GDM1 (cell line): ENCODE data around the gene GPBAR1.

ENCODE experiments used
- DNase-seq: peaks from one replicate; lab custom pipeline; 2025; lab: John Stamatoyannopoulos, UW

Gene GPBAR1

DNA sequence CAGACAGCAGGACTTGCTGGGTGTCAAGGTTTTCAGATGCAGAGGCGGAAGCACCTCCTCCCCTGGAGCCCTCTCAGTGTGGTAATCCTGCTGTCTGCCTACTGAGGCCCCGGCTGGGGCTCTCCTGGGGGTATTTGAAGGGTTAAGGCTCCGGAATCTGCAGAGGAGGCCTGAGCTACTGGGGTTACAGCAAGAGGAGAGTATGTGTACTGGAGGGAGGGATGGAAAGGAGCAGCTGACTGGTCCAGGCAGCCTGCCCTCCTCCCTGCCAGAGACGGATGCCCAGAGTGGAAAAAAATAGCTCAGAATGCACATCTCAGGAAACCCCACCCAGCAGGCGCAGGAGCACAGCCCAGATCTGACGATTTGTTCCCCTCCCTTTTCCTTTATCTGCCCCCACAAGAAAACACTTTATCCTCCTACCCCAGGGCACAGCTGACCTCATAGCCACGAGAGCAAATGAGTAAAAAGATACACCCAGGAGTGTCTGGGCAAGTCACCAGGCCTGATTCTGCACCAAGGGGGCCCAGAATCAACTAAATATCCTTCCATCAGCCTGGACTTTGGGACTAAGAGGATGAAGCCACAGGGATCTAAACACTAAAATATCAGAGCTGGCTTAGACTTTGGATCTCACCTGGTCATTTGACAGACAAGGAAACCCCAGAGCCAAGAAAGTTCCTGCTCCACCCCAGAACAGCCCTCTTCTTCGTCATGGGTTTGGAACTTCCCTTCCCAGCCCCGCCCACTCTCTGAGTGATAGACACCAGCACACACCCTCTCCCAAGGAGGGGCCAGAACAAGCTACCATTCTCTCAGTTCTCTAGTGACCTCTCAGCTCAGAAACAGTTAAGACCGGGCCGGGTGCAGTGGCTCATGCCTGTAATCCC is 26.0 kb downstream of the GPBAR1 start:
- DNase-seq, result peak; percentile 63

DNA sequence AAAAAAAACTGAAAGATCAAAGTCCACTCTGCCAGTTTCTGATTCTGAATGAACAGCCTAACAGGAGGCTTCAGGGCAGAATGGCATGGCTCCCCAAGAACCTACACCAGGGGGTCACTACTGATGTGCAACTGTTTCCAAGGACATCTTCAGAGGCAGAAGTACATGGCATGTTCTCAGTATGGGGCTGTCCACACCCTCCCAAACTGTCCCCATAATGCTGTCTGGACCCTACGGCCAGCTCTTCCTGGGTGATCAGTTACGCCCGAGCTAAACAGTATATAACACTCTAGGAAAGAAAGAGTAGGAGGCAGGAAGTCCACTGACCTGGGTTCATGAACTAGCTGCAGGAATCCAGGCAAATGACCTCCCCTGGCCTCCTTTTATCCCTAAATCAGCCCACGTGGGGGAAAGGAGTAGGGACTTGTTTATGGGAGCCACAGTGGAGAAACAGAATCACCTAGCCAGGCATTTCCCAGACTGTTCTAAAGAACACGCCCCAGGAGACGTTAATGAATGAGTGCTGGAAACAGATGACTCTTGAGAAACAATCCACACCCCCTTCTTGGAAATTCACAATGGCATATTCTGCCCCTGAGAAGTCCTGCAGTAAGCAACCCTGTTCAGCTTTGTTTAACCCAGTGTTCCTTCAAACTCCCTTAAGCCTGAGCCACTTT is 29.0 kb downstream of the GPBAR1 start:
- no peak for DNase-seq

DNA sequence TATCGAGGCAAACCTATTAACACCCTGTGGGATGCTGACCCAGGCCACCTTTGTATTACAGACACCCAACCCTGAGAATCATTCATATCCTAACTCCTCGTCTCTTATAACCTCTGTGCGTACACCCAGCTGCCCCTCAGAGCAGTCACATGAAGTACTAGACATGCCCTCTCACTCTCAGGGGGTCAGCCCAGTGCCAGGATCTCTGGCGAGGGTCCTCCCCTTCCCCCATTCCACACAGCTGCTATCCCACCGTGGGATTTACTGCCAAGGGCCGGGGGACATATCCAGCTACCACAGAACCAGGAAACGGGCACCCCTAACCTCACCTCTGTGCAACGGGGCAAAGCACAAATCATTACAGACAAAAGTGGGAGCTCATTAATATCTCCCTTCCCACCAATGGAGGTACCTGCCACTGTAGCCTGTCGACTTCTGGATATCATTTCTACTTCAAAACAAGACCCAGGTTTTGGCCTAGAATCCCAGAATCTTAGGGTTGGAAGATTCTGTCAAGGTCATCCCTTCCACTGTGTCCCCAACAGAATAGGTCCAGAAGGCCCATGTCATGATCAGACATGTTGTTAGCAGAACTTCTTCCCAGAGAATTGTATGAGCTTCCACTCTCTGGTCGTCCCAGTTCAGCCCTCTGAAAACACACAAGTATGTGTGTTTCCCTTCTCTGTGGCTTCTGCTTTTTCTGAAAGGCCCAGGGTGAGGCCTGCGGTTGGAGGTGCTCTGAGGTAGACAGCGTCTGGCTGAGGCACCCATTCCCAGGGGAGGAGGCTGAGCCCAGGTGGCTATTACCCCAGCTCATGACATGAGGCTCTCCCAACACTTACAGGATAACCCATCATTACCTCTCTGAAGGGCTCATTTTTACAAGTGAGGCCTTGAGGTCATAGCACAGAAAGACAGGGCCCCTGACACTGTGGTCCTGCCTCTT is 29.8 kb downstream of the GPBAR1 start:
- DNase-seq, result peak; percentile 57

DNA sequence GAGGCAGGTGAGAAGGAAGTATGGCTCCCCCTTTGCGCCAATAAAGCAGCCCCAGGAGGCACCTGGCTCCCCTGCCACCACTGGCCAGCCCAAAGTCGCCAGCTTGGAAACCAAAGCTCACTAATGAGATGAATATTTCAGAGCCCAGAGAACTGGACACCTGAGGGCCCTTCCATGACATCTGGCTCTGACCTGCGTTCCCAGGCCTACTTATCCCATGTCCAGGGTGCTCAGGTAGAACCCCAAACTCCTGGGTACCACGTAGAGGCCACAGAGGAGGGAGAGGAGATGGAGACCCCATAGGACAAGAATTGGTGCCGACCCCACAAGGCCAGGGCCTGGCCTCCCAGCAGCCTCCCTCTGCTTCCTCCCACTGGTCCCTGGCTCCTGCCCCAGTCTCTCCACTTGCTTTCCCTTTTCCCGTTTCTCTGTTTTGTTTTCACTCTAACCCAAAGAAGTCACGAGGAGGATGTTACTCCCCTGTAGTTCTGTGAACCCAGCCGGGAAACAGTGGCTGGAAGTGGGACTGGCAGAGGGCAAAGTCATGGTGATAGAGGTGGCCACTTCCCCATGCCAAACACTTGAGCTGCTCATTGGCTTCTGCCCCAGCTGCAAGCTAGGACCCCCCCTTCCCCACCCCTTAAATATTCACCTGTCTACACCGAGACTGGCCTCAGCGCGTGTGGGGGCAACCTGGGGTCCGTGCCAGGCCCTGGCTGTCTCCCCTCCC is 30.7 kb downstream of the GPBAR1 start:
- DNase-seq, result peak; percentile 37

DNA sequence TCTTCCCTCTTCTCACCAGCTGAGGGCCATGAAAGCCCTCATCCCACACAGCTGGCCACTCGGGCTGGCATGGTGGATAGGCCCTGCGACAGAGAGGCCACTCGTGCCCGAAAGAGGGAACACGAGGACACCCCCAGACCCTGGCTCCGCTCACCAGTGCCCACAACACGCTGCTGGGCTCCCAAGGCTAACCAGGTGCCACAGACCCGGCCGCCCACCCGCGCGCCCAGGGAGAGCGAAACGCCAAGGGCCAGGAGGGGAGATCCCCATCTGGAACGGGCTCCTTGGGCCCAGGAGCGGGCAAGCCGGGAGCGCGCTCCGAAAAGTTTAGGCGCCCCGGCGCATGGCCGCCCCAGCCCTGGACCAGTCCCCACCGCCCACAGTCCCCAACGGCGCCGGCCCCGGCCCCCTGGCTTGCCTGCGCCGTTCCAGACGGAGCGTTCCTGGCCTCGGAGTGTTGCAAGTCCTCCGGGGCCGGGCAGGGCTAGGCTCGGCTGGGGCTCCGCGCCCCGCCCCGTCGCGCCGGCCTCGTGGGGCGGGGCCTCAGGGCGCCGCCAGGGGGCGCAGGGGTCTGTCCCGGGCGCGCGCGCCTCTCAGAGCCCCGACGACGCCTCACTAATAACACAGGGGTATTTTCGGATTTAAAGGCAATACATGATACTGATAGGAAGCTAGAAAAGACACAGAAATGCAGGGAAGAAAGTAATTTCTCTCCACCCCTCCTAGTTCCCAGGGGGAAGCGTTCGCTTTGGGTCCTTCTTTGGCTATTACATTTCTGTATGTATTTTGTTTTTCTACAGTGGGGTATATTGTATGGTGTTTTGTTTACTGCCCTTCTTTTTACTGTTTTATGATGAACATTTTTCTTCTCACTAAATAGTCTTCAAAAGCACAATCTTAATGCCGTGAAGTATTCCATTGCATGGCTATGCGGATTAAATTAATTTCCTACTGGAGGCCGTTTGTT is 31.5 kb downstream of the GPBAR1 start, which contains the start of gene TMBIM1:
TMBIM1 (minus strand) TSS at position 456 of the 967 bp plus-strand sequence. CDS start 10,362 bp downstream, outside the sequence.
- peak; percentile 65 for DNase-seq

DNA sequence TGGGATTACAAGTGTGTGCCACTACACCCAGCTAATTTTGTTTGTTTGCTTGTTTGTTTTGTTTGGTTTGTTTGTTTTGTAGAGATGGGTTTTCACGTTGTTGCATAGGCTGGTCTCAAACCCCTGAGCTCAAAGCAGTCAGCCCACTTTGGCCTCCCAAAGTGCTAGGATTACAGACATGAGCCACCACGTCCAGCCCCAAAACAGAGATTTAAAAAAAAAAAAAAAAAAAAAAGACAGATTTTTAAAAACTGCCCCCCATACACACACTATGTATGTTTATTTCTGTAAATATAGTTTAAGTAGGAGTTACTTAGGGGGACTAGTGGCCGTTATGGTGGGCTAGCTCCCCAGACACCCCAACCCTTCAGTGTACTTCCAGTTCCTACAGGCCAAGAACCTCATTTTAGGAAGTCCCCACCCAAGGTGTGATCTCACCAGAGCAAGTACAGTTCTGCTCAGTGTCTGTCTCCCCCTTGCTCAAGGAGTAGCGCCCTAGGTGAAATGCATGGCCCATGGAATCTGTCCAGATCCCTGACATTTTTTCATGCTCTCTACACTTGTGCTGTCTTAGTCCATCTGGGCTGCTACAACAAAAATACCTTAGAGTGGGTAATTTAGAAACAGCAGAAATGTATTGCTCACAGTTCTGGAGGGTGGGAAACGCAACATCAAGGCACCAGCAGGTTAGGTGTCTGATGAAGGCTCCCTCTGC is 33.1 kb downstream of the GPBAR1 start:
- DNase-seq, result no peak

DNA sequence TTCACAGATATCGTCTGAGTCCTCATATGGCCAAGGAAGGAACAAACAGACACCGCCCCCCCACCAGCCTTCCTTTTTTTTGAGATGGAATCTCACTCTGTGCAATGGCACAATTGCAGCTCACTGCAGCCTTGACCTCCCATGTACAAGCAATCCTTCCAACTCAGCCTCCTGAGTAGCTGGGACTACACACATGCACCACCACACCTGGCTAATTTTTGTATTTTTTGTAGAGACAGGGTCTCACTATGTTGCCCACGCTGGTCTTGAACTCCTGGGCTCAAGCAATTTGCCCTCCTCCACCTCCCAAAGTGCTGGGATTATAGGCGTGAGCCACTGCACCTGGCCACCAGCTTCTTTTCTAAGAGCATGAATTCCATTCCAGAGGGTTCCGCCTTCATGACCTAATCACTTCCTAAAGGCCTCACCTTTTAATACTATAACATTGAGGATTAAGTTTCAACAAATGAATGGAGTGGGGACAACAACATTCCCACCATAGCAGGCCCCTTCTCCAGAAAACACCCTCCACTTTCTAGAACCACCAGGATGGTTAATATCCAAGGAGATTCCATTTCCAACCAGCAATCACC is 33.7 kb downstream of the GPBAR1 start:
- no peak for DNase-seq

DNA sequence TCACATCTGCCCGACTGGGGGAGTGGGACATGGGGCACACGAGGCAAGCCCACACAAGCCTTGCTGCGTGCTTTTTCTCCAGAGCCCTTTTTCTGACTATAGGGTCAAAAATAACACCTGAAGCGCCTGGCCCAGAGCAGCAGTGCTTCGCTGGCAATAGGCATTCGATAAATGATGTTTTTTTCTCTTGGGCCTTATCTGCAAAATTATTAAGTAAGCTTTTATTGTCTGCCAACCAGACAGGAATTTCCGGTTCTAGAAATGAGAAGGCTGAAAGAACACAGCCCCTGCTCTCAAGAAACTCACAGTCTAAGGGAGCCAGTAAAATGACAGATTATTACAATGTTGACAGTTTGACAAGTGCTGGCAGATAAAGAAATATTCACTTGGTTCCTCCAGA is 34.2 kb downstream of the GPBAR1 start:
- no peak for DNase-seq

DNA sequence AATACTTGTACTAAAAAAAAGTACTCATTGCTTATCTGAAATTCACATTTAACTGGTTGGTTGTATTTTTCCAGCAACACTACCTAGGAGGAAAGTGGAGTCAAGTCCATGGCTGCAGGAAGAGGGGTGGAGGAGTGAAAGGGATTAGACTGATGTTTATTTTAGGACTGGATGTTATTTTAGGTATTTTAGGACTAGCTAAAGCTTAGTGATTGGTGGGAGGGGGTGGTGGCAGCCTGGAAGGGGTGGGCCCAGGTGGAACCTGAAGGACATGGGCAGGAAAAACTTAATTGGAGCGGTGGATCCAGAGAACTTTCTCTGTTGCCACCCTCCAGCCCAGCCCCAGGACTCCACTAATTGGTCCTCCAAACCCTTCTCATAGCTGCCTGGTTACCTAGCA is 35.4 kb downstream of the GPBAR1 start:
- no peak for DNase-seq

DNA sequence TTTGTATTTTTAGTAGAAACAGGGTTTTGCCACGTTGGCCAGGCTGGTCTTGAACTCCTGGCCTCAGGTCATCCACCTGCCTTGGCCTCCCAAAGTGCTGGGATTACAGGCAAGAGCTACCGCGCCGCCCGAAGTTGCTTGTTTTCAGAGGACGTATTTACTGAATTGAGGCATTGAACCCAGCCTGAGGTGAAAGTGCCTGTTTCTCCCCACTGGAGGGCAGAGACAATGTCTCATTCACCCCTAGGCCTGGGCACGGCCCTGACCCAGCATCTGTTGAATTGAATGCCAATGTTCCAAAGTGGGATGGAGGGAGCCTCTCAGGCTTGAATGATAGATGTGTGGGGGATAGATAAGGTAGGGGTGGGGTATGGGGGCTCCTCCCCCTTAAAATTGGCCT is 36.0 kb downstream of the GPBAR1 start:
- no peak for DNase-seq

DNA sequence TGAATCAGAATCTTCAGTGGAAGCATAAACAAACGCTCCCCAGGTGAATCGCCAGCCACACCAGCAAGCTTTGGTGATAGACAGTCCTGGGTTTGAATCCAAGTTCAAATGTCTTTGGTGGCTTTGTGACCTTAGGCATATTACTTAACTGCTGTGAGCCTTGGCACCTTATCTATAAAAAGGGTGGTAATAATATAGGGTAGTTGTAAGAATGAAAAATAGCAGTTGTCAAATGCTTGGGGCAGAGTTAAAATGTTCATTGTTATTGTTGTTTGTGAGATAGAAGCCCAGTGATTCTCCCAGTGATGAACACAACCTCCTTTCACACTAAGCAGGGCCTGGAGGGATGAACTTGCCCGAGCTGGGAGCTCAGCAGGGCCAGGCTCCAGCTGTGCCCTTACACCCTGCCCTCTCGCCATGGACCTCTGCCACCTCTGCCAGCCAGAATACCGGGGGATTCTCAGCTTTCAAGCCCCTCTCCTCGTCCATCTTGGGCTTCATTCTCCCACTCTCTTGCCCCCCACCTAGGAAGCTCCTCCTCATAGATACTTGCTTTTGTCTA is 37.6 kb downstream of the GPBAR1 start:
- DNase-seq, result no peak

DNA sequence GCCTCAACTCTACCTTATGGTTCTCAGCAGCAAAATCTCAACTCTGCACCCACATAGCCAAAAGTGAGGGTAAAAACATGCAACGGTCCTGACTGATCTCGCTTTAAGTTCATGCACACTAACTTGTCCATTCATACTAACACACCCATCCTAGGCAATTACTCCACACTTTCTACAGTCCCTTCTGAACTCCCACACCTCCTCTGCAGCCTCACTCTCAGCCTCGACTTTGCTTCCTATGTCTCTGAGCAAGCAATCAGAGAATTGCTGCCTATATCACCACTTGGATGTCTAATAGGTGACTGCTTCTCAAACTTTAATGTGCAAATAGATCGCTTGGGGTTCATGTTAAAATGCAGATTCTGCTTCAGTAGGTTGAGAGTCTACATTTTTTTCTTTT is 39.3 kb downstream of the GPBAR1 start:
- DNase-seq, result no peak

DNA sequence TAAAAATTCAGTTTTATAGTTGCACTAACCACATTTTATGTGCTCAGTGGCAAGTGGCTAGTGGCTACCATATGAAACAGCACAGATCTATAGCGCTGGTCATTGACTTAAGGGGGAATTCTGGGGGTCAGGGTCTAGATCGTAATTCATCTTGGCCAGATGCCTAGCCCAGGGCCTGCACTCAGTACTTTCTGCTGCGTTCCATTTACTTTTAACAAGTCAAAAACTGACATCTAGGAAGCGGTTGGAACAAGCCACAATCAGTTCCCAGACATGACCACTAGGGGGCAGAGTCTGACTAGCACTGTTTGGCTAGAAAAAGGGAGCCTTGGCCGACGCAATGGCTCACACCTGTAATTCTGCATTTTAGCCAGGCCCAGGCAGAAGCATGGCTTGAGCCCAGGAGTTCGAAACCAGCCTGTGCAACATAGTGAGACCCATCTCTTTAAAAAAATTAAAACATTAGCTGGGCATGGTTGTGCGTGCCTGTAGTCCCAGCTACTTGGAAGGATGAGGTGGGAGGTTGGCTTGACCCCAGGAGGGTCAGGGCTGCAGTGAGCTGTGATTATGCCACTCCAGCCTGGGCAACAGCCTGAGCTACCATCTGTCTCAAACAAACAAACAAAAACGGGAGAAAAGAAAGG is 40.5 kb downstream of the GPBAR1 start:
- peak; percentile 87 for DNase-seq

DNA sequence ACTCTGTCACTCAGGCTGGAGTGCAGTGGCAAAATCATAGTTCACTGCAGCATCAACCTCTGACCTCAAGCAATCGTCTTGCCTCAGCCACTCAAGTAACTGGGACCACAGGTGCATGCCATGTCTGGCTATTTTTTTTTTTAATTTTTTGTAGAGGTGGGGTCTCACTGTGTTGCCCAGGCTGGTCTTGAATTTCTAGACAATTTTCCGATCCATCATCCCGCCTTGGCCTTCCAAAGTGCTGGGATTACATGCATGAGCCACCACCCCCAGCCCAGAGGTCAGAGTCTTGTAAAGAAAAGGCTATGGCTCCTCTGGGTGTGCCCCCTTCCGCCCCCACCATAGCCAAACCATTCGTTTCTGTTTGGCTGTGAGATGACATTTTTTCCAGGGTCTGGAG is 44.6 kb downstream of the GPBAR1 start:
- DNase-seq, result no peak

DNA sequence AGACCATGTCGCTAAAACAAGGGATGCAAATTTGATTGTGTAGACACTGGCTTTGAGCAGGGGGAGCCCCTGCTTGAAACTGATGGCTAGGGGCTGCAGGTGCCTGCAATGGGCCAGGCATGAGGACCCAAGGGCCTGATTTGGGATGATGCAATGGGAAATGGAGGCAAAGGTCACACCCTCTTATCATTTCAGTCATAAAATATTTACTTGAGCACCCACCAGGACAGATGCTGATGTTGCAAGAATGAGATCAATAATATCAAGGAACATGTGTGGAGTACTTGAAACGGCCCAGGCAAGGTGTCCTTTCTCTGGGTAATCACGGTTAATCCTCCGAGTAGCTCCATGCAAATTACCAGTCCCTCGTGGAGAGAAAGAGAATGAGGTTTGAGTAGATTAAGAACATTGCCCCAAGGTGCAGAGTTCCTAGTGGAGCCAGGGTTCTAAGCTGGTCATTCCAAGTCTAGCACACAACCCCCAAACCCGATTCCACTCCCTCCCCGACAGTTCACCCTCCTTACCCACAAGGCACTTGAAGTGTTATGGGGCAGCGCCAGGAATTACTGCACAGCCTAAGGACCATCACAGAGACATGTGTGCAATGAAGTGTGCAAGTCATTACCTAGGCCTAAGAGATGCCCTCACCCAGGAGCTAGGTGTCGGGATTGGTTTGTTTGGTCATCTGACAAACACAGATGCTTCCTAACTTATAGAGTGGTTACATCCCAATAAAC is 45.5 kb downstream of the GPBAR1 start:
- no peak for DNase-seq

DNA sequence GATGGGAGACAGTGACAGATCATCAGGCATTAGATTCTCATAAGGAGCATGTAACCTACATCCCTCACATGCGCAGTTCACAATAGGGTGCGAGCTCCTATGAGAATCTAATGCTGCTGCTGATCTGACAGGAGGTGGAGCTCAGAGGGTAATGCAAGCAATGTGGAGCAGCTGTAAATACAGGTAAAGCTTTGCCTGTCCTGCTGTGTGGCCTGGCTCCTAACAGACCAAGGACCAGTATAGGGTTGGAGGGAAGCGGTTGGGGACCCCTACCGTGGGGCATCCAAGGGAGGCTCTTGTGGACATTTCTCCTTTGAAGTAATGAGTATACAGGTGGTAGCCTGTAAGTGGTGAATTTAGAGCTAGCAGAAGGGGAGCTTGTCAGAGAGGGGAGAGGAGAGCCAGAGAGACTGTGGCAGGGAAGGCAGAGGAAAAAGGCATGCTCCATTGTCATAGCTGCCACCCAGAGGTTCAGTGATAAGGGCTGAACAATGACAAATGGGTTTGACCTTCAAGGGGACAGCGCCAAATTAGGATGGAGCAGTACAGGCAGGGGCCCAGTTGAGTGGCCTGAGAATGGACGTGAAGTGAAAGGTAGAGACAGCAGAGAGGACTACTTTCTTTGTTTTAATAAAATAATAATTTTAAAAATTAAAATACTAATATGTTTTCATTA is 46.7 kb downstream of the GPBAR1 start:
- DNase-seq, result no peak
